ENCODE results near the gene FNBP1L. TPM values are rescaled to one million over a fixed set of nuclear protein-coding genes. Genes with fewer than 3 reads are reported as not detected.

FNBP1L gene
- total RNA-seq, 2 experiments from 2014 or later, result 0.13 TPM

- no peak for DNase-seq (ENCODE audit: low spot score)
- Histone ChIP-seq H3K36me3 (ENCODE audit: insufficient read depth, low read length) (peaks cover 44% of the 10 kb centered on the region), H3K4me3 (ENCODE audit: low read depth, low read length, poor library complexity, severe bottlenecking) (no peak overlapping the region), H3K9me3 (ENCODE audit: low read length) (no peaks in the 10 kb centered on the region), H3K4me1 (ENCODE audit: insufficient read depth, low read length, poor library complexity, severe bottlenecking) (no peaks in the 10 kb centered on the region), H3K79me2 (ENCODE audit: insufficient read depth, low read depth, low read length) (no peaks in the 10 kb centered on the region), H2AFZ (ENCODE audit: low read length) (no peak overlapping the region), H4K20me1 (ENCODE audit: insufficient read depth, low read length) (no peaks in the 10 kb centered on the region), H3K4me2 (ENCODE audit: low read length) (no peak overlapping the region), H3K9me2 (ENCODE audit: insufficient read depth, low read length) (no peaks in the 10 kb centered on the region), H3K27ac (ENCODE audit: low read depth, low read length, poor library complexity, severe bottlenecking) (no peak overlapping the region)
- TF ChIP-seq EZH2phosphoT487 (IDR thresholded peaks at IDR 0.05; ENCODE audit: borderline replicate concordance, low read depth, low read length) (no peak), CTCF (conservative IDR thresholded peaks at IDR 0.05; ENCODE audit: low read length) (no peak)
- CTCF ChIA-PET (ENCODE audit: unreplicated experiment), result no interaction called here
- no TSS peak for BruUV-seq (replicated peaks)
- POLR2A ChIA-PET, result interaction anchor here (0.6 kb wide), 1 partner anchor 60 kb away, joined by 3 read pairs; no protein-coding TSS in a partner anchor
- intact Hi-C loops (cut with micrococcal nuclease; ENCODE audit: unreplicated experiment), result loop anchor here (5.0 kb wide), 1 partner anchor 257 kb away; no protein-coding TSS in a partner anchor
Observed at GRCh38 chr1:93559045-93559444, 111.1 kb downstream of the FNBP1L start.

GRCh38 chr1:93559695-93560094 is 111.8 kb downstream of the FNBP1L start:
- TF ChIP-seq EZH2phosphoT487 (IDR thresholded peaks at IDR 0.05; ENCODE audit: borderline replicate concordance, low read depth, low read length), result no peak
- no peak for TF ChIP-seq CTCF (conservative IDR thresholded peaks at IDR 0.05; ENCODE audit: low read length)
- H3K27ac ChIP-seq (ENCODE audit: low read depth, low read length, poor library complexity, severe bottlenecking), result no peak overlapping the region
- no peak overlapping the region for H3K4me3 ChIP-seq (ENCODE audit: low read depth, low read length, poor library complexity, severe bottlenecking)
- H4K20me1 ChIP-seq (ENCODE audit: insufficient read depth, low read length), result no peaks in the 10 kb centered on the region
- H3K79me2 ChIP-seq (ENCODE audit: insufficient read depth, low read depth, low read length), result no peaks in the 10 kb centered on the region
- CTCF ChIA-PET (ENCODE audit: unreplicated experiment), result no interaction called here
- no peak overlapping the region for H3K4me2 ChIP-seq (ENCODE audit: low read length)
- H3K36me3 ChIP-seq (ENCODE audit: insufficient read depth, low read length), result peaks cover 44% of the 10 kb centered on the region
- POLR2A ChIA-PET, result interaction anchor here (0.8 kb wide), 1 partner anchor 481 kb away, joined by 3 read pairs; no protein-coding TSS in a partner anchor
- no TSS peak for BruUV-seq (replicated peaks)
- H3K9me2 ChIP-seq (ENCODE audit: insufficient read depth, low read length), result no peaks in the 10 kb centered on the region
- no peak for DNase-seq (ENCODE audit: low spot score)
- H3K9me3 ChIP-seq (ENCODE audit: low read length), result no peaks in the 10 kb centered on the region
- intact Hi-C loops (cut with micrococcal nuclease; ENCODE audit: unreplicated experiment), result loop anchor here (5.0 kb wide), 1 partner anchor 257 kb away; no protein-coding TSS in a partner anchor
- no peak overlapping the region for H2AFZ ChIP-seq (ENCODE audit: low read length)
- H3K4me1 ChIP-seq (ENCODE audit: insufficient read depth, low read length, poor library complexity, severe bottlenecking), result no peaks in the 10 kb centered on the region

- no TSS peak for BruUV-seq (replicated peaks)
- CTCF ChIA-PET (ENCODE audit: unreplicated experiment), result no interaction called here
Observed at GRCh38 chr1:93565496-93566206, 117.7 kb downstream of the FNBP1L start.

More at GRCh38 chr1:93565496-93566206, 117.7 kb downstream of the FNBP1L start:
- Histone ChIP-seq H3K4me3 (ENCODE audit: low read depth, low read length, poor library complexity, severe bottlenecking) (no peak overlapping the region), H3K9me3 (ENCODE audit: low read length) (no peaks in the 10 kb centered on the region), H3K9me2 (ENCODE audit: insufficient read depth, low read length) (no peaks in the 10 kb centered on the region), H3K4me2 (ENCODE audit: low read length) (no peak overlapping the region), H3K27ac (ENCODE audit: low read depth, low read length, poor library complexity, severe bottlenecking) (no peak overlapping the region), H3K79me2 (ENCODE audit: insufficient read depth, low read depth, low read length) (no peaks in the 10 kb centered on the region), H2AFZ (ENCODE audit: low read length) (no peak overlapping the region), H3K36me3 (ENCODE audit: insufficient read depth, low read length) (peaks cover 68% of the 10 kb centered on the region), H4K20me1 (ENCODE audit: insufficient read depth, low read length) (no peaks in the 10 kb centered on the region), H3K4me1 (ENCODE audit: insufficient read depth, low read length, poor library complexity, severe bottlenecking) (no peaks in the 10 kb centered on the region)
- POLR2A ChIA-PET, result interaction anchor here (0.6 kb wide), 1 partner anchor 11 kb away, joined by 3 read pairs; no protein-coding TSS in a partner anchor
- TF ChIP-seq EZH2phosphoT487 (IDR thresholded peaks at IDR 0.05; ENCODE audit: borderline replicate concordance, low read depth, low read length) (no peak), CTCF (conservative IDR thresholded peaks at IDR 0.05; ENCODE audit: low read length) (no peak)
- DNase-seq (ENCODE audit: low spot score), result no peak
- intact Hi-C loops (cut with micrococcal nuclease; ENCODE audit: unreplicated experiment), result no loop called here

Data from OCI-LY7 (cell line).